SK-N-SH (cell line): ENCODE results near the gene CCL17. TPM values are rescaled to one million over a fixed set of nuclear protein-coding genes. Genes with fewer than 3 reads are reported as not detected.

Experiments
- CTCF ChIA-PET: fragments of 300-600, 350-600 bp; formaldehyde crosslinking; extraction: SDS; loops from one replicate; lab custom pipeline; 2021; lab: Yijun Ruan, JAX
- POLR2A ChIA-PET: fragments of 350-600 bp; sonication (Branson Sonifier 250); formaldehyde crosslinking; extraction: SDS; loops from one replicate; lab custom pipeline; 2020; ENCODE audit warnings: antibody characterized with exemption, inconsistent platforms; lab: Yijun Ruan, JAX
- DNase-seq: peaks from one replicate; pipeline ENCODE4 v3.0.0; 2012
- H2AFZ ChIP-seq: fragments of 200-600 bp; sonication (generic); 2 replicates; pipeline ENCODE4 v1.8.1; 2016; ENCODE audit warnings: antibody characterized with exemption, mild to moderate bottlenecking, low read depth
- H3F3A ChIP-seq: fragments of 200-600 bp; sonication (generic); replicated peaks from 2 replicates; pipeline ENCODE3; 2016; ENCODE audit warnings: antibody characterized with exemption, mild to moderate bottlenecking; ENCODE audit not compliant: insufficient read depth
- H3K27ac ChIP-seq, 2 experiments: fragments of 200-500 bp in 1 of 2; fragments of 200-600 bp in 1 of 2; sonication (Bioruptor generic) in 1 of 2; sonication (generic), shearing (Covaris generic) in 1 of 2; 2 replicates each; pipeline versions ENCODE4 v1.5.1 to v1.6.1; 2014 to 2016; ENCODE audit warnings: low read depth in 2 of 2, inconsistent platforms in 1 of 2, low read length in 1 of 2, mild to moderate bottlenecking in 1 of 2, mixed read lengths in 1 of 2
- H3K27me3 ChIP-seq: fragments of 200-600 bp; sonication (generic), shearing (Covaris generic); 2 replicates; pipeline ENCODE4 v1.6.1; 2016; ENCODE audit warnings: mixed run types; ENCODE audit not compliant: insufficient read depth
- H3K36me3 ChIP-seq, 2 experiments: fragments of 200-500 bp in 1 of 2; fragments of 200-600 bp in 1 of 2; sonication (Bioruptor generic) in 1 of 2; sonication (generic) in 1 of 2; replicated peaks in 1 of 2; 2 replicates each; pipeline versions ENCODE3 to v1.5.1; 2014 to 2016; ENCODE audit warnings: low read length in 1 of 2, mild to moderate bottlenecking in 1 of 2; ENCODE audit not compliant: insufficient read depth in 2 of 2, control insufficient read depth in 1 of 2
- H3K4me1 ChIP-seq, 2 experiments: fragments of 200-500 bp in 1 of 2; fragments of 200-600 bp in 1 of 2; sonication (Bioruptor generic) in 1 of 2; sonication (generic), shearing (Covaris generic) in 1 of 2; 2 replicates each; pipeline versions ENCODE4 v1.5.1 to v1.6.1; 2014 to 2016; ENCODE audit warnings: low read depth in 1 of 2, low read length in 1 of 2, mixed run types in 1 of 2; ENCODE audit not compliant: insufficient read depth in 2 of 2, control insufficient read depth in 1 of 2
- H3K4me2 ChIP-seq: fragments of 200-600 bp; sonication (generic), shearing (Covaris generic); 2 replicates; pipeline ENCODE4 v1.6.1; 2017; ENCODE audit warnings: mixed run types
- H3K4me3 ChIP-seq, 2 experiments: fragments of 200-500 bp in 1 of 2; fragments of 200-600 bp in 1 of 2; sonication (Bioruptor generic) in 1 of 2; sonication (generic), shearing (Covaris generic) in 1 of 2; 2 replicates each; pipeline versions ENCODE4 v1.5.1 to v1.8.1; 2014 to 2016; ENCODE audit warnings: low read depth in 2 of 2, inconsistent platforms in 1 of 2, low read length in 1 of 2, mild to moderate bottlenecking in 1 of 2, mixed read lengths in 1 of 2, moderate library complexity in 1 of 2
- H3K79me2 ChIP-seq: fragments of 200-600 bp; sonication (generic); 2 replicates; pipeline ENCODE4 v1.8.1; 2017; ENCODE audit warnings: mild to moderate bottlenecking; ENCODE audit not compliant: insufficient read depth
- H3K9ac ChIP-seq: fragments of 200-600 bp; sonication (generic); 2 replicates; pipeline ENCODE4 v1.6.1; 2017; ENCODE audit warnings: mixed run types
- H3K9me2 ChIP-seq: fragments of 200-600 bp; sonication (generic); 2 replicates; pipeline ENCODE4 v1.6.1; 2017; ENCODE audit warnings: mixed run types
- H3K9me3 ChIP-seq: fragments of 200-600 bp; sonication (generic); 2 replicates; pipeline ENCODE4 v1.6.1; 2017; ENCODE audit warnings: mixed run types, mild to moderate bottlenecking, moderate library complexity
- H4K20me1 ChIP-seq: fragments of 200-600 bp; sonication (generic); 2 replicates; pipeline ENCODE4 v1.6.1; 2017; ENCODE audit warnings: mild to moderate bottlenecking, mixed run types; ENCODE audit not compliant: insufficient read depth
- CHD2 ChIP-seq: fragments of 150-350 bp; IDR thresholded peaks from 2 replicates; pipeline ENCODE4 v1.6.1; 2018; ENCODE audit warnings: low read length; ENCODE audit not compliant: partially characterized antibody
- ELF1 ChIP-seq: IDR thresholded peaks from 2 replicates; pipeline ENCODE4 v1.4.0; 2012
- EP300 ChIP-seq, 2 experiments: IDR thresholded peaks; 2 replicates each; pipeline versions ENCODE4 v1.4.0 to v1.6.1; 2012; ENCODE audit warnings: borderline replicate concordance in 1 of 2, low read depth in 1 of 2, low read length in 1 of 2
- FOXJ3 ChIP-seq: sonication (generic); formaldehyde crosslinking; IDR thresholded peaks from 2 replicates; pipeline ENCODE4 v1.5.1; 2020; ENCODE audit warnings: mild to moderate bottlenecking, missing genetic modification reagents
- GABPA ChIP-seq: IDR thresholded peaks from 2 replicates; pipeline ENCODE4 v1.4.0; 2012; ENCODE audit warnings: low read depth, mild to moderate bottlenecking
- GATA2 ChIP-seq: sonication (generic); formaldehyde crosslinking; IDR thresholded peaks from 2 replicates; pipeline ENCODE4 v1.5.0; 2020; ENCODE audit warnings: mild to moderate bottlenecking, missing genetic modification reagents
- MEF2A ChIP-seq: IDR thresholded peaks from 2 replicates; pipeline ENCODE4 v1.4.0; 2012; ENCODE audit warnings: low read depth, borderline replicate concordance
- RXRA ChIP-seq: IDR thresholded peaks from 2 replicates; pipeline ENCODE4 v1.4.0; 2012; ENCODE audit warnings: low read depth, mild to moderate bottlenecking, borderline replicate concordance
- SIN3A ChIP-seq: IDR thresholded peaks from 2 replicates; pipeline ENCODE4 v1.6.1; 2012; ENCODE audit warnings: low read depth, mild to moderate bottlenecking, low read length, moderate library complexity, borderline replicate concordance
- YY1 ChIP-seq: IDR thresholded peaks from 2 replicates; pipeline ENCODE4 v1.4.0; 2012; ENCODE audit warnings: low read depth, mild to moderate bottlenecking
- WGBS: methylation state at CpG from one replicate; pipeline ENCODE4 v1.1.6; 2017; ENCODE audit warnings: low lambda C conversion rate; 5-methylcytosine and 5-hydroxymethylcytosine counted together
- polyA plus RNA-seq, 3 experiments: library from polyadenylated mRNA; depleted of rRNA; stranded (reverse); fragments of >200 nt; gene quantifications; 2 replicates each; pipeline ENCODE4 v1.2.3, GENCODE V29; 2012
- TF ChIP-seq, protein P1 (sequence below): IDR thresholded peaks from 2 replicates; pipeline ENCODE4 v1.4.0; 2012; ENCODE audit warnings: low read depth
- TF ChIP-seq, protein P2 (sequence below): IDR thresholded peaks from 2 replicates; pipeline ENCODE4 v1.4.0; 2012; ENCODE audit warnings: low read depth, borderline replicate concordance

The CCL17 gene
- polyA plus RNA-seq, 1 of the 3 experiments (the other 2 are of a cell fraction), result not detected

DNA sequence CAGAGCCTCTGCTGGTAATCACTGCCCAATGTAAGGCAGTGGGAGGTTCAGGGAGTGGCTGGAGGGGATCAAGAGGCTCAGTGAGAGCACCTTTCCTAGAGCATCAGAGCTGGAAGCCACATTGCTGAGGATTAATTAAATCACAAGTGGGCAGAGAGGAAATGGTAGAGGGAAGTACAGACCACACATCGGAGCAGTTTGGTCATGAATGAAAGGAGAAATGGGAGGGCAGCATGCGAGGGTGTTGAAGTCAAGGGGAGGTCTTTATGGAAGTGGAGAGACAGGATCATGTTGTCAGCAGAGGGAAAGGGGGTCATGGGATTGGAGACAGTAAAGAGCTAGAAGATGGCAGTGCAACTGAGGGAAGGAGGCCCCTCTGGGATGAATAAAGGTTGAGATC is 2.3 kb downstream of the CCL17 start:
- H3K27ac ChIP-seq, result no peak overlapping the region
- peaks cover 0 to 20% of the 10 kb centered on the region in 2 experiments; a peak in 1 of 4 replicates for H3K4me1 ChIP-seq
- TF ChIP-seq, protein P1, sequence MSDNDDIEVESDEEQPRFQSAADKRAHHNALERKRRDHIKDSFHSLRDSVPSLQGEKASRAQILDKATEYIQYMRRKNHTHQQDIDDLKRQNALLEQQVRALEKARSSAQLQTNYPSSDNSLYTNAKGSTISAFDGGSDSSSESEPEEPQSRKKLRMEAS, result no peak
- TF ChIP-seq, protein P2, sequence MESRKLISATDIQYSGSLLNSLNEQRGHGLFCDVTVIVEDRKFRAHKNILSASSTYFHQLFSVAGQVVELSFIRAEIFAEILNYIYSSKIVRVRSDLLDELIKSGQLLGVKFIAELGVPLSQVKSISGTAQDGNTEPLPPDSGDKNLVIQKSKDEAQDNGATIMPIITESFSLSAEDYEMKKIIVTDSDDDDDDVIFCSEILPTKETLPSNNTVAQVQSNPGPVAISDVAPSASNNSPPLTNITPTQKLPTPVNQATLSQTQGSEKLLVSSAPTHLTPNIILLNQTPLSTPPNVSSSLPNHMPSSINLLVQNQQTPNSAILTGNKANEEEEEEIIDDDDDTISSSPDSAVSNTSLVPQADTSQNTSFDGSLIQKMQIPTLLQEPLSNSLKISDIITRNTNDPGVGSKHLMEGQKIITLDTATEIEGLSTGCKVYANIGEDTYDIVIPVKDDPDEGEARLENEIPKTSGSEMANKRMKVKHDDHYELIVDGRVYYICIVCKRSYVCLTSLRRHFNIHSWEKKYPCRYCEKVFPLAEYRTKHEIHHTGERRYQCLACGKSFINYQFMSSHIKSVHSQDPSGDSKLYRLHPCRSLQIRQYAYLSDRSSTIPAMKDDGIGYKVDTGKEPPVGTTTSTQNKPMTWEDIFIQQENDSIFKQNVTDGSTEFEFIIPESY, result no peak
- no peak overlapping the region for H3K9ac ChIP-seq
- H3K27me3 ChIP-seq, result no peaks in the 10 kb centered on the region
- H2AFZ ChIP-seq, result no peak overlapping the region
- DNase-seq, result no peak
- CTCF ChIA-PET, result interaction anchor here (1.0 to 3.2 kb wide), 2 partner anchors 10 to 12 kb away, joined by 3 to 15 read pairs; no protein-coding TSS in a partner anchor
- no peaks in the 10 kb centered on the region for H4K20me1 ChIP-seq
- no peaks in the 10 kb centered on the region for H3K79me2 ChIP-seq
- no peak overlapping the region for H3K4me3 ChIP-seq
- no peaks in the 10 kb centered on the region for H3K9me2 ChIP-seq
- POLR2A ChIA-PET, result no interaction called here
- no peaks in the 10 kb centered on the region for H3K36me3 ChIP-seq
- H3K9me3 ChIP-seq, result no peaks in the 10 kb centered on the region
- no peak overlapping the region for H3K4me2 ChIP-seq
- H3F3A ChIP-seq, result no peaks in the 10 kb centered on the region
- 55% methylated on average over 2 of the region's 2 CpGs for WGBS

DNA sequence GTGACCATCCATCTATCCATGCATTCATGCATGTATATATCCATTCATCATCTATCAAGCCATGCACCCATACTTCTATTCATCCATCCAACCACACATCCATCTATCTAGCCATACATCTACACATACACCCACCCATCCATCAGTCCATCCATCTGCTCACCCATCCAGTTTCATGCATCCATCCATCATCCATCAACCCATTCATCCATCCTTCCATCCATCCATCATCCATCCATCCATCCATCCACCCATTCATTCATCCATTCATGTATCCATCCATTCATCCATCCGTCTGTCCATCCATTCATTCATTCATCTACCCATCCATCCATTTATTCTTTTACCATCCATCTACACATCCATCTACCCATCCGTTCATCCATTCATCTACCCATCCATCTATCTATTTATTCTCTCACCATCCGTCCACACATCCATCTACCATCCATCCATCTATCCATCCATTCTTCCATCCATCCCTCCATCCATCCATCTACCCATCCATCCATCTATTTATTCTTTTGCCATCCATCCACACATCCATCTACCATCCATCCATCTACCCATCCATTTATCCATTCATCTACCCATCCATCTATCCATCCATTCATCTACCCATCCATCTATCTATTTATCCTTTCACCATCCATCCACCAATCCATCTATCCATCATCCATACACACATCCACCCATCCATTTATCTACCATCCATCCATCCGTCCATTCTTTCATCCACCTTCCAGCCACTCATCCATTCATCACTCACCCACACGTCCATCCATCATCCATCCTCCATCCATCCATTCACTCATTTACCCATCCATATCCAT is 3.2 kb downstream of the CCL17 start:
- Histone ChIP-seq H2AFZ (no peak overlapping the region), H3K79me2 (no peaks in the 10 kb centered on the region), H3K4me1 (peaks cover 0 to 22% of the 10 kb centered on the region in 2 experiments; a peak in 1 of 4 replicates), H3K9ac (no peak overlapping the region), H3K27ac (no peak overlapping the region), H3K27me3 (no peaks in the 10 kb centered on the region), H3K9me3 (no peaks in the 10 kb centered on the region), H3K4me2 (no peak overlapping the region), H3K36me3 (no peaks in the 10 kb centered on the region), H3F3A (no peaks in the 10 kb centered on the region), H4K20me1 (no peaks in the 10 kb centered on the region), H3K9me2 (no peaks in the 10 kb centered on the region), H3K4me3 (no peak overlapping the region)
- no peak for DNase-seq
- ChIA-PET POLR2A (no interaction called here), CTCF (interaction anchor here (17.3 kb wide), 1 partner anchor 106 kb away, joined by 544 read pairs; no protein-coding TSS in a partner anchor)
- TF ChIP-seq GABPA (no peak), GATA2 (CRISPR knock-in tag) (no peak), SIN3A (no peak), MEF2A (no peak)
- 56% methylated on average over 5 of the region's 5 CpGs for WGBS

DNA sequence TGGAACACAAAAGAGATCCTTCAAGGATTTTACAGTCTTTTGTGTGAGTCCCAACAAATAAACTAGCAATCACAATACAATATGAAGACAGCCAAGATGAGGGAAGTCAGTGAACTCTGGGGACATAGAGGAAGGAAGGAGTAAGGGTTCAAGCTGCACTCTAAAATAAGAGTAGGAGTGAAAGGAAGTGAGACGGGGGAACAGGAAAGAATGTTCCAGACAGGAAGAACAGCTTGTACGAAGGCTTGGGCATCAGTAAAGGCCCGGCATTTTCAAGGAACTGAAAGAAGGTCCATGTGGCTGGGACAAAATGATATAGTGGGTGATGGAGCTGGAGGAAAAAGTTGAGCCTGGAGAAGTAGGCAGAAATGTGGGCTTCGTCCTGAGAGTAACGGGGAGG is 4.5 kb downstream of the CCL17 start:
- no peak overlapping the region for H3K27ac ChIP-seq
- H3K9ac ChIP-seq, result no peak overlapping the region
- H3K27me3 ChIP-seq, result no peaks in the 10 kb centered on the region
- H3K4me1 ChIP-seq, result peaks cover 0 to 22% of the 10 kb centered on the region in 2 experiments; a peak in 1 of 4 replicates
- POLR2A ChIA-PET, result no interaction called here
- no peaks in the 10 kb centered on the region for H3K9me2 ChIP-seq
- H2AFZ ChIP-seq, result no peak overlapping the region
- no peaks in the 10 kb centered on the region for H3F3A ChIP-seq
- no peaks in the 10 kb centered on the region for H3K79me2 ChIP-seq
- H4K20me1 ChIP-seq, result no peaks in the 10 kb centered on the region
- CTCF ChIA-PET, result interaction anchor here (0.9 to 17.3 kb wide), 2 partner anchors 32 to 107 kb away, joined by 3 to 544 read pairs; no protein-coding TSS in a partner anchor
- WGBS, result 87% methylated on average over 5 of the region's 5 CpGs
- DNase-seq, result no peak
- H3K36me3 ChIP-seq, result no peaks in the 10 kb centered on the region
- no peaks in the 10 kb centered on the region for H3K9me3 ChIP-seq
- no peak overlapping the region for H3K4me2 ChIP-seq
- H3K4me3 ChIP-seq, result no peak overlapping the region
- no peak for TF ChIP-seq RXRA
- TF ChIP-seq YY1, result no peak
- no peak for TF ChIP-seq CHD2
- TF ChIP-seq EP300 (IDR thresholded peaks at IDR 0.05; ENCODE audit: borderline replicate concordance in 1 of 2, low read depth in 1 of 2, low read length in 1 of 2), result no peak
- TF ChIP-seq GATA2 (CRISPR knock-in tag), result no peak
- TF ChIP-seq, protein P1, result no peak
- no peak for TF ChIP-seq FOXJ3 (CRISPR knock-in tag)
- TF ChIP-seq, protein P2, result no peak
- TF ChIP-seq SIN3A, result no peak
- TF ChIP-seq ELF1, result no peak
